Forelimb muscle (tissue), 1 donor: Measurements from ENCODE around the gene SSU72. TPM values are rescaled to one million over a fixed set of nuclear protein-coding genes. Genes with fewer than 3 reads are reported as not detected.
"Not testable (repeated sequence)": the region's sequence is repeated elsewhere in the genome, so short reads cannot be mapped to it uniquely, and the experiment has no call there.

Experiments used
- DNase-seq: peaks from one replicate; pipeline ENCODE4 v3.0.0-alpha.2; 2013; ENCODE audit warnings: low read depth
- polyA plus RNA-seq: library from polyadenylated mRNA; unstranded; fragments of 120-200 nt; gene quantifications from one replicate; pipeline ENCODE4 v1.2.1, GENCODE V29; 2013; ENCODE audit not compliant: insufficient read length

SSU72 gene
- polyA plus RNA-seq, 1 donor: 95.9 TPM

DNA sequence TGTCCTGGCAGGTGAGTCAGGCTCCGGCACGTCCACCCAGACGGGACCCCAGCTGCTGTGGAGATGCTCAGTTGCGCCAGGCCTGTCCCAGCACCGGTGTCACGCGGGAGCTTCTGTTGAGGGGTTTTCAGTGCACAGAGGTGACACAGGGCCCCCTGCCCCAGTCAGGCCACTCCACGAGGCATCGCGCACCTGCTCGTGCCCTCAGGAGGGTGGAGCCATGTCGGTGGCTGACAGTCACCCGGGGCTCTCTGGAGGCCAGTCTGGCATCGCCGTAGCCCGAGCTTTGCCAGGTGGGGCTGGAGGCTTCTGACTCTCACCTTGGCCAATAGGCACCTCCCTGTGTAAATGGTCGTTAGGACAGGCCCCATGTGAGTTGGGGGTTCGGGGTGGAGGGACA lies 45.3 kb downstream of the SSU72 start:
- DNase-seq: no peak

DNA sequence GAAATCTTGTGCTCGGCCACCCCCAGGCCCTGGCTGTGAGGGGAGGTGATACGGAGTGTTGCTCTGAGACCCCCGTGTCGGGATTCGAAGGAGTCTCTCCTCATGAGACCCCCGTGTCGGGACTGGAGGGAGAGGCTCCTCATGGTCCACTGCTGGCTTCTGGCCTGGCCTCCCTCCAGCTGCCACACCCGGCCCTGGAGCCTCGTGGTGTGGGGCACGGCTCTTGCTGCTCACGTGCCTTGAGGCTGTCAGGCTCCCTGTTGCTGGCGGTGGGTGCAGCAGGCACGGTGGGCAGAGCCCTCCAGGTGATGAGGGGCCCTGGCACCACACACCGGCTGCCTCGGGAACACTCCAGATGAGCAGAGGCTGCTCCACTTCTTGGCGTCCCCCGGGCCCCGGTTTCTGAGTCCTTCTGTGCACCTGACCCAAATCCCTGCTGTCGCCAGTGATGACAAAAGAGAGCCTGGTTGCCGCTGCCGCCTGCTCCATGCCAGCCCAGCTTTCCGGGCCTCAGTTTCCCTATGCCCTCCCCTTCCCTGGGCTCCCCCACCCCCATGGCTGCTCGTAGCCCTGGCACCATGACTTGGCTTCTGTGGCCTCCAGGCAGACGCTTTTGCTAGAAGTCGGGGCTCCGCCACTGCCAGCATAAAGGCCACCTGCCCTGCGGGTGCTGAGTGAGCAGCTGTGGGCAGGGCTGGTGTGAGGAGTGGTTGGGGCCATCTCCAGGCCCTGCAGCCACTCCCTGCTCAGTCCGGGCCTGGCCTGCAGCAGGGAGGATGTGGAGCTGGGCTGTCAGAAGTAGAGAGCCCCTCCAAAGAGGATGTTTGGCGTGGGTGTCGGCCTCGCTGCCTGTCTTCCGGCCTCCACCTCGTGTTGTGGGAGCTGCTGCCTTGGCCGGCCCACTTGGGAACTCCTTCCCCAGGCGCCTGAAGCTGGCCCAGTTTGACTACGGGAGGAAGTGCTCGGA lies 46.1 kb downstream of the SSU72 start:
- DNase-seq: no peak

DNA sequence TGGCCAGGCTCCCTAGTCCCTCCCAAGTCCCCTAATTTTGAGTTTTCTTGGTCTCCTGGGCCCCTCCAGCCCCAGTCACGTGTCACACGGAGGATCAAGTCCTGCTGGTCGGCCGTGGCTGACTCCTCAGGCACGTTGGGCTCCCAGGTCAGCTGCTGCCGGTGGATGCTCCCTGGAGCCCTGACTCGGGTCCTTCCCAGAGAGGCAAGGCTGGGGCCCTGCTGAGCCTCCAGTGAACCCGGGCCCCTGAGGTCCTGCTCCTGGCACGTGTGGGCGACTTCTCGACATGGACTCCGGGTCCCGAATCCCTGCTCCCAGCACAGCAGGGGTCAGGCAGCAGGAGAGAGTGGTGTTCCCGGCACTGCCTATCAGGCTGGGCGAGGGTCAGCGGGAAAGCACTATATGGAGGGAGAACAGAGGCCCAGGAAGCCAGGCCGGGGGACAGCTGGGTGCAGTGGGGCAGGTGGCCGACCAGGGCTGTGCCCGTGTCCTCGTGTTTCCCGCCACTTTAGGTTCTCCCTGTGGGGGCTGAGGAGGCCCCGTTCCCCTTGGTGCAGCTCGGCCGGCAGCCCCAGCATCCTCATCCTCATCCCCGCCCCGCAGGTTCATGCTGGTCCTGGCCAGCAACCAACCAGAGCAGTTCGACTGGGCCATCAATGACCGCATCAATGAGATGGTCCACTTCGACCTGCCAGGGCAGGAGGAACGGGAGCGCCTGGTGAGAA lies 47.4 kb downstream of the SSU72 start:
- no peak for DNase-seq

DNA sequence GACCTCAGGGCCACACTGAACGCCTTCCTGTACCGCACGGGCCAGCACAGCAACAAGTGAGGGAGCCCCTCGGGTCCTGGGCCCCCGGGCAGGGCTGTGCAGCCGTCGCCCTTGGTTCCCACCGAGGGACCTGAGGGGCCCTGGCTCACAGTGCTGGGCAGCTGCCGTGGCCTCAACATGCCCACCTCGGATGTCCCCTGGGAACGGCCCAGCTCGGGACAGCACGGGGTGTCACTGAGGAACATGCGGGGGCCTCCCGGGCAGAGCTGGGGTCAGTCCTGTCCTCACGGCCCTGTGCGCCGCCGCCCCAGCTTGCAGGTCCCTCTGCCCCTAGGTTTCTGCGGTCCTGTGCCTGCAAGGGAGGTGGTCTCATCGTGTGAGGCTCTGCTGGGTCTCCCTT lies 48.2 kb downstream of the SSU72 start:
- DNase-seq: not testable (repeated sequence)

DNA sequence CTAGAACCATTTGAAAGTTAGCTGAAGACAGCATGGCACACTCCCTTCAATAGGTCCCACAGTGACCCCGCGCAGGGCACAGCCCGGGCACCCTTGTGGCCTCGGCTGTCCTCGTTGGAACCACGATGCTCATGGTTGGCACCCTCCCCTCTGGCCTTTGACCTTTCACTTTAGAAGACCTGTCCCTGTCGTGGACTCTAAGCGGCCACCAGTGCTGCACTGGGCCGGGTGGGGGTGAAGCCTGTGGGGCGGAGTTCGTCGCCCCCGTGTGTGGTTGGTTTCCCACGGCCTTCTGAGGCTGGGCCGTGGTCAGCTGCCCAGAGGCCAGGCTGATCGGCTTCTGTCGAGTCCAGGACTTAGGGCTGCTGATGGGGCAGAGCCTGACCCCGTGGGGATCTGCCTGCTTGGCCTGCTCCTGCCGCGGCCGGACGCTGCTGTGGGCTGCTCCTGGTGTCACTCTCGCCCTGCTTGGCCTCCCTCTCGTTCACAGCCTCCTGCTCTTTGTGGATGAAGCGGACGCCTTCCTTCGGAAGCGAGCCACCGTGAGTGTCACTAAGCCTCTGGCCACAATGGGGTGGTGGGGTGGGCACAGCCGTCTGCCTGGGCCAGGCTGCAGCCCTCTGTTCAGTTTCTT lies 49.8 kb downstream of the SSU72 start:
- not testable (repeated sequence) for DNase-seq

DNA sequence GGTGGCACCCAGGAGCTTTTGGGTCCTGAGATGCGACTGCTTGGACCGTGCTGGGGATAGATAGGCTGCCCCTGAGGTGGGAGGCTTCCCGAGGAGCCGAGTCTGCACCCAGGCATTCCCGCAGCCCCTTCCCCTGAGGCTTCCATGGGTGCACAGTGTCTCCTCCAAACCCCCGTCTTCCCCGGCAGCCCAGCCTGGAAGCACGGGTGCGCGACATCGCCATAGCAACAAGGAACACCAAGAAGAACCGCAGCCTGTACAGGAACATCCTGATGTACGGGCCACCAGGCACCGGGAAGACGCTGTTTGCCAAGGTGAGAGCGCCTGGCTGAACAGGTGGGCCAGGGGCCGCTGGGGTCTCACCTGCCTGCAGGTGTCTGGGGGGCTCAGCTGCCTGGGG lies 51.0 kb downstream of the SSU72 start:
- not testable (repeated sequence) for DNase-seq

DNA sequence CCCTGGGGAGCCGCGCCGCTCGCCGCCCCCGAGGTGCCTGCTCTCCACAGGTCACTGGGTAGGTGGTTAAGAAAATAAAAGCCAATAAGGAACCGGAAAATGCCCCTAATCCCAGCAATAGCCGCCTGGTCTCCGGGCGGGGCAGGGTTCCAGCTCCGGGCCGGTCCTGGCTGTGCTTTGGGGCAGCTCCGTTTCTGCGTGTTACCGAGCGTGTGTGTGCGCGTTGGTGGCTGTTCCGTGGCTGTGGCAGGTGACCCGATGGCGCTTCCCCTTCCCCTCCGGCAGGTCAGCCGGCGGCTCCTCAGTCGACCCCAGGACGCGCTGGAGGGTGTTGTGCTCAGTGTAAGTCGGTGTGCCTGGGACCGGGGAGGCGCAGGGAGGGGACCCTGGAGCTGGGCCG lies 51.4 kb downstream of the SSU72 start:
- DNase-seq: not testable (repeated sequence)

DNA sequence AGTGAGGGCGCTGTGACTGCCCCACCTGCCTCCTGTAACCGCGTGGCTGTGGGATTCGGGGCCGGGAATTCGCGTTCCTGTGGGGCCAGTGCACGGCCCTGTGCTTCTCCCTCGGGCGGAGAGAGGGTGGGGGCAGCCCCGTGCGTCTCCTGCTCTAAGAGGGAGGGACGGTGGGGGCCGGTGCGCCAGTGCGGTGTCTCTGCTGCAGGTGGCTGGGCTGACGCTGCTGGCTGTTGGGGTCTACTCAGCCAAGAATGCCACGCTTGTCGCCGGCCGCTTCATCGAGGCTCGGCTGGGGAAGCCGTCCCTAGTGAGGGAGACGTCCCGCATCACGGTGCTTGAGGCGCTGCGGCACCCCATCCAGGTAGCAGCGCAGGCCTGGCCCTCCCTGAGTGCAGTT lies 52.1 kb downstream of the SSU72 start:
- not testable (repeated sequence) for DNase-seq

DNA sequence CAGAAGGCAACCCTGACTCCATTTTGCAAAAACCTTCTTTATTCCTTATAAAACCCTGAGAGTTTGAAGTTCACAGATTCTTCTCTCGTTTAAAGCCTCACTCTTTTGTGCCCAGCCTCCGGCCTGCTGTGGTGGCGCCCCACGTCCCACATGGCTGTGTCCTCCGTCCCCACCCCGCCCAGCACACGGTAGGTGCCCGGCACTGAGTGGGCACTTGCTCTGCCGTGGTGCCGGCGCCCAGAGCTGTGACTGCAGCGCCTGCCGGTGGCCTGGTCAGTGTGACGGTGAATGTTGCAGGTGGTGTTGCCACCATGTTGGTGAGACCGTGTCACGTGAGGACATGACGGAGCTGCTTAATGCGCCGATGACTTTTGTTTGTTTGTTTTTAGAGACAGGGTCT lies 53.3 kb downstream of the SSU72 start:
- no peak for DNase-seq

DNA sequence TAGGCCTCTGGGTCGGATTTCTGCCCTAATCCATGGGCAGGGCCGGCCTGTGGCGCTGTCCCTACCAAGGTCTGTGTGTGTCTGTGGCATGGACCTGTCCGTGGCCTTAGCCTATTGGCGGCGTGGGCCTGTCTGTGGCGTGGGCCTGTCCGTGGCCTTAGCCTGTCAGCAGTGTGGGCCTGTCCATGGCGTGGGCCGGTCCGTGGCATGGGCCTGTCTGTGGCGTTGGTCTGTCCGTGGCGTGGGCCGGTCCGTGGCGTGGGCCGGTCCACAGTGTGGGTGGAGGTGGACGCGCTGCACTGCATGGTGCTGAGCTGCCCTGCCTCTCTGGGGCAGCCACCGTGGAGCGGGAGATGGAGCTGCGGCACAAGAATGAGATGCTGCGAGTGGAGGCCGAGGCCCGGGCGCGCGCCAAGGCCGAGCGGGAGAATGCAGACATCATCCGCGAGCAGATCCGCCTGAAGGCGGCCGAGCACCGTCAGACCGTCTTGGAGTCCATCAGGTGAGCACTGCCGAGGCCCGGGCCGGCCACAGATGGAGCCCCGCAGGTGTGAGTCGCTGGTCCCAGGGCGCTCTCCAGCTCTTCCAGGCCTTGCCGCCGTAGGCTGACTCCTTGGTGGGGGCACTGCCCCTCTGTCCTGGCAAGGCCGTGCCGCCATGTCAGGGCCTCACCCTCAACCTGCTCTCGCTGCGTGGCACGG lies 54.7 kb downstream of the SSU72 start:
- not testable (repeated sequence) for DNase-seq

DNA sequence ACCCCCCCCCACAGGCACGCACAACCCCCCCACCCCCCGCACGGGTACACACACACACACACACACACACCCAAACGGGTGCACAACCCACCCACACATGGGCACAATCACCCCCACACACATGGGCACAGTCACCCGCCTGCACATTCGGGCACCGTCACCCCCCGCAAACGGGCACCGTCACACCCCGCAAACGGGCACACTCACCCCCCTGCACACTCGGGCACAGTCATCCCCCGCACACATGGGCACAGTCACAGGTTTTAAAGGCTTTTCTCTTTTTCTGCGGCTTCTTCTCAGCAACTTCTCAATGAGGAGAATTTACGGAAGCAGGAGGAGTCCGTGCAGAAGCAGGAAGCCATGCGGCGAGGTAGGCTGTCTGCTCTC lies 56.0 kb downstream of the SSU72 start:
- not testable (repeated sequence) for DNase-seq

DNA sequence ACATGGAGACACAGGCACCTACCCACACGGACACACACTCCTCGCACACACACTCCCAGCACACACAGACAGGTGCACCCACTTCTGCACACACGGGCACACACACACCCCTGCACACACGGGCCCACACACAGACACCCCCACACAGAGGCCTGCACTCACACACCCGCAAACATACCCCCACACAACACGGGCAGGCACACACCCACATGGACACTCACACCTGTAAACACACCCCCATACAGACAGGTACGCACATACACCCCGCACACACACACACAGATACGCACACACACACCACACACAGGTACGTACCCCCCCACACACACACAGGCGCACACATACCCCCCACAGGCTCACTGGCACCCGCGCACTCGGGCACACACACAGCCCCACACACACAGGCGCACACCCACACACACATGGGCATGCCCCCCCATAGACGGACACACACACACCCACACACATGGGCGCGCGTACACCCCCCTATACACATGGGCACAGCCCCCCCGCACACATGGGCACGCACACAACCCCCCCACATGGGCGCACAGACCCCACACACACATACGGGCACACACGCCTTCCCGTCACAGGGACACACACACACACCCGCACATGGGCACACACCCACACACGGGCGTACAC lies 56.6 kb downstream of the SSU72 start:
- no peak for DNase-seq

DNA sequence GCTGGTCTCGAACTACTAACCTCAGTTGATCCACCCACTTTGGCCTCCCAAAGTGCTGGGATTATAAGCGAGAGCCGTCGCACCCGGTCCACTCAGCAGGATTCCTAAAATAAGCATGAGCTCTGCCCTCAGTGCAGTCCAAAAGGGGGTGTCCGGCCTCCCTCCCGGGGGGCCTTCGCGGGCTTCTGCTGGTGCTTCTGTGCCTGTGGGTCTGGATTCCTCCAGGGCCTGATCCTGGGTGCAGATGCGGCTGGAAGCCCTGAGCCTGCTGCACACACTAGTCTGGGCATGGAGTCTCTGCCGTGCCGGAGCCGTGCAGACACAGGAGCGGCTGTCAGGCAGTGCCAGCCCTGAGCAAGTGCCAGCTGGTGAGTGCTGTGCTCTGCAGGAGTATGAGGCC lies 57.7 kb downstream of the SSU72 start:
- not testable (repeated sequence) for DNase-seq

DNA sequence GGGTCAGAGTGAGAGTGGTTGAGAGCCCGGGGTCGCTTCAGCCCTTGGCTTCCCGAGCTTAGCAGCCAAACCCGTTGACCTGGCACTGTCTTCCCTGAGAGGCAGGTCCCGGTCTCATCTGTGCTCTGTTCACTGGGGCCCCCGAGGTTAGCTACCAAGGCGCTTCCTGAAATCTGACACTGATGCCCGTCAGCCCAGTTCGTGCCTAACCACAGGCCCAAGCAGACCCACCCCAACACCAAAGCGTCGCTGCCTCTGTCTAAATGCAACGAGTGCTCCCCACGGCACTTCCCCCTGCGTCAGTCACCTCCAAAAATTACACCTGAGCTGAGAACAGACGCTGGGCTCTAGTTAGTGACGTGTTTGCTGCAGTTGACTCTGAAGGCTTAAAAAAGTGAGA lies 60.3 kb downstream of the SSU72 start:
- DNase-seq: not testable (repeated sequence)

DNA sequence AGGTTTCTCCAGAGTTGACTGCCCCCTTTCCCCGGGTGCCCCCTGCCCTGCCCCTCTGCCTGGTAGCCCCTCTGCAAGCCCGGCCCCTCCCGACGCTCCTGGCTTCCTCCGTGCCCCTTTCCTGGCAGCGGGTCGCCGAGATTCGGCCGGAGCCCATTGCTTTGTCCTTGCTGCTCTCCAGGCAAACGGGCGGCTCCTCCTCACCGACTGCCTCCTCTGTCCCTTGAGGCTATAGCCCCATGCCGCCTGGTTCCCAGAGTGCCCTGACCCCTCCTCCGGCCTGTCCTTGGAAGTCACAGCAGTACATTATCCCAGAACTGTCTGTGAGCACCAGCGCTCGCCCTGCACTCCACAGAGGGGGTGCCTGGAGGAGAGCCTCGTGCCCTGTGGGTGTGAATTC lies 61.0 kb downstream of the SSU72 start:
- not testable (repeated sequence) for DNase-seq

DNA sequence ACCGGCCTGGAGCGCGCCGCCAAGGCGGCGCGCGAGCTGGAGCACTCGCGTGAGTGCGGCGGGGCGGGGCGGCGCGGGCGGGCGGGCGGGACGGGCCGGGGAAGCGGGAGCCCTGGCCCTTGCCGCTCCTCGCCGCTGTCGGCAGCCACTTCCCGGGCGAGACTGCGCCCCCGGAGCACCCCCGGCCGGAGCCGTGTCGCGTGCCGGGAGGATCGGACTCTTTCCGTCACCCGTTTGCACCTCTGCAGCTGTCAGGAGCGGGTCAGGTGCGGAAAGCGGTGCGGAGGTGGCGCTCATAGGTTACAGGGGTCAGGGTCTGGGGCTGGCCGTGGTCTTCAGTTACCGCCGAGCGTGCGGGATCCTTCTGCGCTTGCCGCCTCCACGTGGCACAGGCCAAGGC lies 62.2 kb downstream of the SSU72 start:
- DNase-seq: not testable (repeated sequence)

DNA sequence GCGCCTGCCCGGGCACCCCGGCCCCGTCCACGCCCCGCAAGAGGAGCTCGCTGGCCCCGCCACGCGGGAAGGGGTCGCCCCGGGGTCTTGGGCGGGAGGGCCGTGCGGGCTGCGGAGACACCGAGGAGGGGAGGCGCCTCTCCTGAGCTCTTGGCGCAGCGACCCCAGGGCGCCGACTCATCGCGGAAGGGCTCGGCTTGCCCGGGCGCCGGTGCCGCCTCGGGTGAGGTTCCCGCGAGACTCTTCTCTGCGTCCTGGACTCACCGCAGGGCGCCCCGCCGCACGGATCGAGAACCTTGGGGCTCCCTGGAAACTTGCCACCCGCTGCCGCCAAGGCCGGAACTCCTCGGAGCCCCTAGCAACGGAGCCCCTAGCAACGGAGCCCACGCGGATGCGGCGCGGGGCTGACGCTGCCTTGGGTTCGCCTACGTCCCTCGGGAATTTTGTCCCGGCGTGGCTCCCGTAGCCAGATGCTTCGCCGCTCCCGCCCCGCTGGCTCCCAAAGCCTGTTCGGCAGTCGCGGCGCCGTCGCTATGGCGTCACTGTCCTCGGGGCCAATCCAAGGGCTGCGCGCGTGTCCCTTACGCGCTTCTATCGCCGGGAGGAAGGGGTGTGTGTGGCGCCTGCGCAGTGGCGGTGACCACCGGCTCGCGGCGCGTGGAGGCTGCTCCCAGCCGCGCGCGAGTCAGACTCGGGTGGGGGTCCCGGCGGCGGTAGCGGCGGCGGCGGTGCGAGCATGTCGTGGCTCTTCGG lies 63.0 kb downstream of the SSU72 start, which contains the start of gene ATAD3A:
ATAD3A (plus strand) TSS at position 630 of the 753 bp plus-strand sequence; CDS start at position 737, 107 bp downstream.
- DNase-seq: peak; percentile 91

DNA sequence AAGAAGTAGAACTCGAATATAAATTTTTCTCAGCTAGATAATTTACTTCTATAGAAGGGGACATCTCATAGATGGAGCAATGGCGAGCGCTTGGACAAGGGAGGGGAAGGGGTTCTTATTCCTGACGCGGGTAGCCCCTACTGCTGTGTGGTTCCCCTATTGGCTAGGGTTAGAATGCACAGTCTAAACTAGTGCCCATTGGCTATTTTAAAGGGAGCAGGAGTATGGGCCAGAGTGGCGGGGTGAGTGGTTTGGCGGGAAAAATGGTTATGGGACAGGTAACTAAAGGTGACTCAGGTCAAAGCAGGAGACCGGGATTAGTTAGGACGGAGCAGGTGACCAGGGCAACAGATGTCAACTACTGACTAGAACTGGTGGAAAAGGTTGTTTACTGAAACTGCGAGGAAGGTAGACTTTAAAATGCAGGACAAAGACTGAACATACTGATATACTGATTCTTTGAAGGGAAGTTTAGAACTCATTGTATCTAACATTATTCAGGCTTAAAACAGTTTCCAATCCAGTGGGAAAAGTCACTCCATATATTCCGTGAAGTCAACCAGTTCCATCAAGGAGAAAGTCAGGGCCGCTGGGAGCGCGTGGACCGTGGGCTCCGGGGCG lies 63.6 kb downstream of the SSU72 start:
- DNase-seq: no peak

DNA sequence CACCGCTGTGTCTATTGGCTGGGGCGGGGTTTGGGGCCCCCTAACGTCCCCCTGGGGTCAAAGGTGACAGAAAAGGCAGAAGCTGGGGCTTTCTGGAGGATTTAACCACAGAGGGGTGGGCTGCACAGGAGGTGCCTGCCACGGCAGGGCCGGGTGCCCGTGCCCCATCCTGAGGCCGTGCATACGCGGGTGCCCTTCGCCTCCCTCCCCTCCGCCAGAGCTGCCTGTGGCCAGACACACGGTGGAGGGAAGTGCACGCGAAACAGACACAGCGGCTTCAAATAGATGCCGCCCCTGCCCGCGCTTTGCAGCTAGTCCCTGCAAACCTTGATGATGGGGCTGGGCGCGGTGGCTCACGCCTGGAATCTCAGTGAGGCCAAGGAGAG lies 65.2 kb downstream of the SSU72 start:
- DNase-seq: not testable (repeated sequence)
